Prostate gland (tissue), 2 donors: ENCODE measurements around the gene SIPA1L2.

Experiments used
- CTCF ChIP-seq, 4 experiments: fragments of 200-600 bp in 2 of 4; fragments of 450-650 bp in 2 of 4; sonication (generic) in 2 of 4; IDR thresholded peaks; 1 replicate in 3 of 4; 2 replicates in 1 of 4; pipeline ENCODE4 v1.5.1; 2016 to 2019; ENCODE audit warnings: antibody characterized with exemption in 4 of 4, mild to moderate bottlenecking in 2 of 4, moderate library complexity in 2 of 4
- POLR2AphosphoS5 ChIP-seq: sonication (generic); formaldehyde crosslinking; IDR thresholded peaks from one replicate; pipeline ENCODE4 v1.6.1; 2017; ENCODE audit warnings: antibody characterized with exemption

DNA sequence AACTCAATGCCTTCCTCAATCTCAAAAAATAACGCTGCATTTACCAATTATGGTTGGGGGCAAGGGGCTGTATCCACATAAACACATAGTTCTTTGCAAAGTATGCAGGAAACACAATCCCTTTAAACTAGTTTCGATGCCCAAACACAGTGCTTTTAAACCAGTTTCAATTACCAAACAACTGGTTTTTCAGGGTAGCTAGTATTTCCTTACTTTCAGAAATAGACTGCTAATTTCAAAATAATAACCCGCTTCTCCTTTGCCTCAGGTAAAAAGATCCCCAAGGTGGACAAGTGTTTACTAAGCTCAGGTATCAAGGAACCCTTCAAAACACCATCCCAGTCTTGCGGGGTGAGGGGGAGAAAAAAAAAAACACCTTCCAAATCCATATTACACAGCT lies 2.8 kb downstream of the SIPA1L2 start:
- TF ChIP-seq CTCF (IDR thresholded peaks at IDR 0.05), result no peak
- no peak for TF ChIP-seq POLR2AphosphoS5
